ENCODE results near the gene TMEM87B. TPM values are rescaled to one million over a fixed set of nuclear protein-coding genes. Genes with fewer than 3 reads are reported as not detected.

Gene TMEM87B
- total RNA-seq, 1 experiment from 2014 or later, result 10.5 TPM

DNA sequence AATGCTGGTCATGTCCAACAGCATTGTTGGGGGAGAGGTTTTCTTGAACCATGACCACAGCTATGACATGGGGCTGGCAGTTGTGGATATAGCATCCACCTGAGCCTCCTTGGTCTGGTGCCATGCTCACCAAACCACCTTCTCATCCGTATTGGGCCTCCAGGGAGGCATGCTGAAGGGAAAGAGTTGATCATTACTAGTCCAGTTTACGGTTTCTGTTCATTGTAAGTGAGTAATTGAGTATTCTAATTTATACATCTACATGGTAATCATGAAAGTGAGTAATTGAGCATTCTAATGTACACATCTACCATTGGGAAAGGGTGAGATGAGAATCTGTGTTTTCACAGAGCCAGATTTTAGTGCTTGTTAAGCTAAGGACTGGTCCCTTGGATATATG, 6.8 kb downstream of the TMEM87B start:
- no peak overlapping the region for H2BK12ac ChIP-seq (ENCODE audit: insufficient read length, low read depth, low read length)
- H3K27ac ChIP-seq (ENCODE audit: insufficient read length, low read depth, low read length), result no peak overlapping the region
- H3K9ac ChIP-seq (ENCODE audit: extremely low read depth, insufficient read length, low read length), result no peak overlapping the region
- H3K9me3 Mint-ChIP-seq, result no peaks in the 10 kb centered on the region
- peaks cover 10 to 35% (median 28%) of the 10 kb centered on the region in 3 experiments for H3K36me3 Mint-ChIP-seq (ENCODE audit: insufficient read depth in 1 of 3, low read depth in 3 of 3)
- H3K18ac ChIP-seq (ENCODE audit: insufficient read length, low read depth, low read length), result no peak overlapping the region
- H3K4me2 ChIP-seq (ENCODE audit: insufficient read depth, insufficient read length, low read length), result no peak overlapping the region
- no CpG with 5 or more reads among the region's 2 CpGs for WGBS (ENCODE audit: extremely low coverage, insufficient read length, low lambda C conversion rate)
- H3T11ph ChIP-seq (ENCODE audit: low read length), result no peak overlapping the region
- no peak overlapping the region for H3K23ac ChIP-seq (ENCODE audit: insufficient read length, low read depth, low read length)
- no peaks in the 10 kb centered on the region for H4K20me1 ChIP-seq (ENCODE audit: control insufficient read depth, insufficient read depth, insufficient read length)
- no peaks in the 10 kb centered on the region for H3K27me3 Mint-ChIP-seq (ENCODE audit: low read depth)
- H3K79me1 ChIP-seq (ENCODE audit: insufficient read depth, low read depth, low read length, poor library complexity, severe bottlenecking), result no peaks in the 10 kb centered on the region
- H2AFZ ChIP-seq (ENCODE audit: low read length), result no peak overlapping the region
- H3K14ac ChIP-seq (ENCODE audit: insufficient read depth, low read length), result no peak overlapping the region
- no peaks in the 10 kb centered on the region for H3K4me1 ChIP-seq (ENCODE audit: insufficient read depth, low read length)
- no peak overlapping the region for H2BK15ac ChIP-seq (ENCODE audit: low read depth, low read length)
- no peak overlapping the region for H2BK120ac ChIP-seq (ENCODE audit: low read depth, low read length, poor library complexity, severe bottlenecking)
- H4K5ac ChIP-seq (ENCODE audit: insufficient read length, low read depth, low read length), result no peak overlapping the region
- H3K56ac ChIP-seq (ENCODE audit: insufficient read length, low read depth, low read length), result no peak overlapping the region
- H4K91ac ChIP-seq (ENCODE audit: insufficient read length, low read depth, low read length), result no peak overlapping the region
- H4K8ac ChIP-seq (replicated peaks; ENCODE audit: insufficient read length, low read depth, low read length), result no peak overlapping the region
- TF ChIP-seq, protein P1, sequence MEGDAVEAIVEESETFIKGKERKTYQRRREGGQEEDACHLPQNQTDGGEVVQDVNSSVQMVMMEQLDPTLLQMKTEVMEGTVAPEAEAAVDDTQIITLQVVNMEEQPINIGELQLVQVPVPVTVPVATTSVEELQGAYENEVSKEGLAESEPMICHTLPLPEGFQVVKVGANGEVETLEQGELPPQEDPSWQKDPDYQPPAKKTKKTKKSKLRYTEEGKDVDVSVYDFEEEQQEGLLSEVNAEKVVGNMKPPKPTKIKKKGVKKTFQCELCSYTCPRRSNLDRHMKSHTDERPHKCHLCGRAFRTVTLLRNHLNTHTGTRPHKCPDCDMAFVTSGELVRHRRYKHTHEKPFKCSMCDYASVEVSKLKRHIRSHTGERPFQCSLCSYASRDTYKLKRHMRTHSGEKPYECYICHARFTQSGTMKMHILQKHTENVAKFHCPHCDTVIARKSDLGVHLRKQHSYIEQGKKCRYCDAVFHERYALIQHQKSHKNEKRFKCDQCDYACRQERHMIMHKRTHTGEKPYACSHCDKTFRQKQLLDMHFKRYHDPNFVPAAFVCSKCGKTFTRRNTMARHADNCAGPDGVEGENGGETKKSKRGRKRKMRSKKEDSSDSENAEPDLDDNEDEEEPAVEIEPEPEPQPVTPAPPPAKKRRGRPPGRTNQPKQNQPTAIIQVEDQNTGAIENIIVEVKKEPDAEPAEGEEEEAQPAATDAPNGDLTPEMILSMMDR (conservative IDR thresholded peaks at IDR 0.05), result no peak
- H3K4ac ChIP-seq (ENCODE audit: low read depth, low read length), result no peak overlapping the region
- no peak overlapping the region for H2BK20ac ChIP-seq (ENCODE audit: low read depth, low read length, poor library complexity, severe bottlenecking)
- H3K23me2 ChIP-seq (ENCODE audit: insufficient read length, low read depth, low read length, poor library complexity, severe bottlenecking), result no peaks in the 10 kb centered on the region
- H2AK5ac ChIP-seq (ENCODE audit: insufficient read length, low read length), result no peak overlapping the region
- H3K27me3 ChIP-seq (ENCODE audit: insufficient read depth, low read length), result no peaks in the 10 kb centered on the region
- peaks cover 8 to 13% of the 10 kb centered on the region in 2 experiments for H3K4me1 Mint-ChIP-seq
- H3K4me3 Mint-ChIP-seq, result no peak overlapping the region
- H3K79me2 ChIP-seq (ENCODE audit: insufficient read depth, low read length), result no peaks in the 10 kb centered on the region
- H2BK5ac ChIP-seq (ENCODE audit: insufficient read length, low read length), result no peak overlapping the region
- no peaks in the 10 kb centered on the region for H3K9me3 ChIP-seq (ENCODE audit: control insufficient read depth, low read depth, low read length)
- no peak for DNase-seq
- no peak overlapping the region for H3K27ac Mint-ChIP-seq
